Spleen (tissue), 11 donors: ENCODE measurements around the gene WARS2. TPM values are rescaled to one million over a fixed set of nuclear protein-coding genes. Genes with fewer than 3 reads are reported as not detected.

Experiments
- DNase-seq: peaks from one replicate; pipeline ENCODE4 v3.0.0-alpha.2; 2020
- H3K27ac ChIP-seq, 8 donors: fragments of 200-600 bp; sonication (generic) in 7 of 8; 1 replicate in 4 of 8; 2 replicates in 4 of 8; pipeline versions ENCODE4 v1.5.0 to v1.8.0; 2016 to 2021; ENCODE audit warnings: inconsistent platforms in 4 of 8, mild to moderate bottlenecking in 4 of 8, moderate library complexity in 1 of 8
- H3K27me3 ChIP-seq, 7 donors: fragments of 200-600 bp; sonication (generic) in 6 of 7; replicated peaks in 1 of 7; 1 replicate in 4 of 7; 2 replicates in 3 of 7; pipeline versions ENCODE4 v1.5.0 to v1.8.0; 2016 to 2021; ENCODE audit warnings: inconsistent platforms in 3 of 7, mild to moderate bottlenecking in 1 of 7
- H3K36me3 ChIP-seq, 6 donors: fragments of 200-600 bp; sonication (generic) in 5 of 6; 1 replicate in 4 of 6; 2 replicates in 2 of 6; pipeline versions ENCODE4 v1.5.0 to v1.8.0; 2016 to 2021; ENCODE audit warnings: inconsistent platforms in 2 of 6
- H3K4me1 ChIP-seq, 6 donors: fragments of 200-600 bp; sonication (generic) in 5 of 6; 1 replicate in 3 of 6; 2 replicates in 3 of 6; pipeline versions ENCODE4 v1.5.0 to v1.8.0; 2016 to 2021; ENCODE audit warnings: inconsistent platforms in 3 of 6
- H3K4me3 ChIP-seq, 8 donors: fragments of 200-600 bp; sonication (generic) in 7 of 8; 1 replicate in 4 of 8; 2 replicates in 4 of 8; pipeline versions ENCODE4 v1.5.0 to v1.8.0; 2016 to 2021; ENCODE audit warnings: inconsistent platforms in 4 of 8, mild to moderate bottlenecking in 4 of 8, moderate library complexity in 2 of 8
- H3K9me3 ChIP-seq, 8 donors: fragments of 200-600 bp; sonication (generic) in 7 of 8; 1 replicate in 4 of 8; 2 replicates in 4 of 8; pipeline versions ENCODE4 v1.5.0 to v1.8.0; 2016 to 2021; ENCODE audit warnings: inconsistent platforms in 4 of 8
- POLR2A ChIP-seq, 3 donors: fragments of 450-650 bp; IDR thresholded peaks; one replicate each; pipeline ENCODE4 v1.5.1; 2017; ENCODE audit warnings: antibody characterized with exemption in 3 of 3, mild to moderate bottlenecking in 1 of 3
- POLR2AphosphoS5 ChIP-seq, 3 donors: sonication (generic); formaldehyde crosslinking; IDR thresholded peaks; one replicate each; pipeline ENCODE4 v1.5.1; 2017; ENCODE audit warnings: antibody characterized with exemption in 3 of 3
- WGBS, 5 donors: extraction: QIAGEN DNeasy Blood & Tissue Kit in 3 of 5; methylation state at CpG; one replicate each; pipeline versions ENCODE4 v1.1.5 to v1.1.7; 2013 to 2018; 5-methylcytosine and 5-hydroxymethylcytosine counted together
- intact Hi-C: fragments of 100-400 bp; cut with DNase I; formaldehyde crosslinking; loops from one replicate; pipeline ENCODE4 v1.15.0; 2023; ENCODE audit warnings: low total_unique reads
- polyA plus RNA-seq, 3 donors: library from polyadenylated mRNA; stranded (reverse); fragments of 200-250 nt; gene quantifications; one replicate each; pipeline ENCODE4 v1.2.1, GENCODE V29; 2013
- total RNA-seq, 7 donors: library from RNA; depleted of rRNA in 3 of 7; stranded (reverse); fragments of >200 nt in 3 of 7; fragmentation: NEBNext Ultra II Directional in 4 of 7; extraction: Animal tissue kit (Norgen Biotek cat#: 25700) in 4 of 7; gene quantifications; one replicate each; pipeline versions ENCODE4 v1.1.0 to v1.2.1, GENCODE V29; 2016 to 2021
- TF ChIP-seq, protein P1 (sequence below), 11 experiments: fragments of 200-600 bp in 7 of 11; fragments of 450-650 bp in 4 of 11; sonication (generic) in 4 of 11; IDR thresholded peaks in 8 of 11; conservative IDR thresholded peaks in 3 of 11; 1 replicate in 7 of 11; 2 replicates in 4 of 11; pipeline versions ENCODE4 v1.4.0 to v1.8.0; 2016 to 2021; ENCODE audit warnings: antibody characterized with exemption in 11 of 11, inconsistent platforms in 4 of 11, mild to moderate bottlenecking in 1 of 11
- donor health status: healthy with polysubstance abuse.
- donor health status: DM: no; HTN: no; CAD: no; lungs with moderate emphysema.
- donor health status: DM: no; HTN: no; CAD: no.
- donor health status: Bipolar disorder and iron deficiency.
- donor health status: healthy.
- donor health status: DM: no; HTN: no; CAD: no.
- donor health status: DM: yes; HTN: yes; CAD: no.

Gene WARS2
- total and polyA plus RNA-seq, 10 donors, result 2.9 to 13.0 (median 8.5) TPM

GRCh38 chr1:119116725-119117124, 23.7 kb downstream of the WARS2 start:
- no peak overlapping the region for H3K27ac ChIP-seq
- no peaks in the 10 kb centered on the region for H3K36me3 ChIP-seq
- TF ChIP-seq POLR2AphosphoS5 (IDR thresholded peaks at IDR 0.05) (no peak), POLR2A (IDR thresholded peaks at IDR 0.05) (no peak)
- TF ChIP-seq, protein P1, sequence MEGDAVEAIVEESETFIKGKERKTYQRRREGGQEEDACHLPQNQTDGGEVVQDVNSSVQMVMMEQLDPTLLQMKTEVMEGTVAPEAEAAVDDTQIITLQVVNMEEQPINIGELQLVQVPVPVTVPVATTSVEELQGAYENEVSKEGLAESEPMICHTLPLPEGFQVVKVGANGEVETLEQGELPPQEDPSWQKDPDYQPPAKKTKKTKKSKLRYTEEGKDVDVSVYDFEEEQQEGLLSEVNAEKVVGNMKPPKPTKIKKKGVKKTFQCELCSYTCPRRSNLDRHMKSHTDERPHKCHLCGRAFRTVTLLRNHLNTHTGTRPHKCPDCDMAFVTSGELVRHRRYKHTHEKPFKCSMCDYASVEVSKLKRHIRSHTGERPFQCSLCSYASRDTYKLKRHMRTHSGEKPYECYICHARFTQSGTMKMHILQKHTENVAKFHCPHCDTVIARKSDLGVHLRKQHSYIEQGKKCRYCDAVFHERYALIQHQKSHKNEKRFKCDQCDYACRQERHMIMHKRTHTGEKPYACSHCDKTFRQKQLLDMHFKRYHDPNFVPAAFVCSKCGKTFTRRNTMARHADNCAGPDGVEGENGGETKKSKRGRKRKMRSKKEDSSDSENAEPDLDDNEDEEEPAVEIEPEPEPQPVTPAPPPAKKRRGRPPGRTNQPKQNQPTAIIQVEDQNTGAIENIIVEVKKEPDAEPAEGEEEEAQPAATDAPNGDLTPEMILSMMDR (IDR thresholded peaks at IDR 0.05 in 8 of 11, conservative IDR thresholded peaks at IDR 0.05 in 3 of 11), result no peak
- peaks cover 0 to 37% (median 24%) of the 10 kb centered on the region in 8 donors for H3K9me3 ChIP-seq
- no peaks in the 10 kb centered on the region for H3K4me1 ChIP-seq
- intact Hi-C loops, result no loop called here
- no peak for DNase-seq
- no peak overlapping the region for H3K4me3 ChIP-seq
- WGBS, 5 donors, result 58 to 85% (median 77%) methylated on average over 7 of the region's 7 CpGs
- no peaks in the 10 kb centered on the region for H3K27me3 ChIP-seq

DNA sequence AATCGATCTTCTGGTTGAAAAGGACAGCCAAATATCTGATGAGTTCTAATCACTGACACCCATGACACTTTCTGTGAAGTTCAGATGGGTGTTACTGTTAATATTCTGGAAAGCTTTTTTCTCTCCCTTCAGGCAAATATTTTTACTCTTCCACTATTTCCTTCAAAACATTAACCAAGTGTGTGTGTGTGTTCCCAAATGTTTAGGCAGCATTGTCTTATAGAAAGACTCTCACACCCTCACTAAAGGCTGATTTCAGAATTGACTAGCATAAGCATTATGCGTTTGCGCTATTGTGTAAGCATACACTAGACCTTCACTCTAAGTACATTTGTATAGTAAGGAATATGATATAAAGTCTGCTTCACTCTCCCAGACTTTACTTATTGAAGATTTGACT, 24.7 kb downstream of the WARS2 start:
- no peak for DNase-seq
- Histone ChIP-seq H3K9me3 (peaks cover 0 to 27% (median 15%) of the 10 kb centered on the region in 8 donors), H3K36me3 (no peaks in the 10 kb centered on the region), H3K27ac (no peak overlapping the region), H3K4me1 (no peaks in the 10 kb centered on the region), H3K4me3 (no peak overlapping the region), H3K27me3 (no peaks in the 10 kb centered on the region)
- no peak for TF ChIP-seq POLR2AphosphoS5 (IDR thresholded peaks at IDR 0.05)
- intact Hi-C loops, result no loop called here
- WGBS, 5 donors, result 90 to 96% (median 94%) methylated on average over 3 of the region's 3 CpGs

DNA sequence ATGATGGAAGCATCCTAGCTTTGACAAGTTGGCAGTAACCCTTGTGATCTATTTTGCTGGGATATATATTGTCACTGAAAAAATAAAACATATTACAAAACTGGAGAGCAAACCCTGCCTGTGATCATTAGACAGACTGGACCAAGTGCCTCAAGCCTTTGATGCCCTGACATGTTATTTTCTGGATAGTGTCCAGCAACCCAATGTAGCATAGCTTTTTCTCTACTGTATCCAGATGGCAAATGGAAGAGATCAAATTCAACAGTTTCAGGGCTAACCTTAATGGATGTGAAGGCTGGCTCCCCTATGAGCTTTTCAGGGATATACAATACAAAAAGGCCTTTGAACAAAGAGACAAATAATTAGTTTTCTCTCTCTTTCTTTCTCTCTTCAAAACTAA, 25.1 kb downstream of the WARS2 start:
- Histone ChIP-seq H3K4me3 (no peak overlapping the region), H3K9me3 (peaks cover 0 to 23% (median 12%) of the 10 kb centered on the region in 8 donors), H3K4me1 (no peaks in the 10 kb centered on the region), H3K27ac (no peak overlapping the region), H3K27me3 (no peaks in the 10 kb centered on the region), H3K36me3 (no peaks in the 10 kb centered on the region)
- no peak for DNase-seq
- TF ChIP-seq, protein P1 (IDR thresholded peaks at IDR 0.05 in 8 of 11, conservative IDR thresholded peaks at IDR 0.05 in 3 of 11), result no peak
- intact Hi-C loops, result no loop called here

GRCh38 chr1:119114786-119115185, 25.7 kb downstream of the WARS2 start:
- Histone ChIP-seq H3K4me3 (no peak overlapping the region), H3K27ac (no peak overlapping the region), H3K36me3 (no peaks in the 10 kb centered on the region), H3K4me1 (no peaks in the 10 kb centered on the region), H3K9me3 (peaks cover 0 to 18% (median 10%) of the 10 kb centered on the region in 8 donors), H3K27me3 (no peaks in the 10 kb centered on the region)
- no peak for TF ChIP-seq POLR2A (IDR thresholded peaks at IDR 0.05)
- TF ChIP-seq POLR2AphosphoS5 (IDR thresholded peaks at IDR 0.05), result no peak
- DNase-seq, result no peak
- 81 to 91% (median 88%) methylated on average over 1 of the region's 1 CpG for WGBS, 5 donors
- intact Hi-C loops, result no loop called here

- no peak overlapping the region for H3K4me3 ChIP-seq
- DNase-seq, result no peak
- no peaks in the 10 kb centered on the region for H3K4me1 ChIP-seq
- H3K27me3 ChIP-seq, result no peaks in the 10 kb centered on the region
- peaks cover 0 to 9% (median 0%) of the 10 kb centered on the region in 8 donors for H3K9me3 ChIP-seq
- TF ChIP-seq, protein P1 (IDR thresholded peaks at IDR 0.05 in 8 of 11, conservative IDR thresholded peaks at IDR 0.05 in 3 of 11), result no peak
- TF ChIP-seq POLR2A (IDR thresholded peaks at IDR 0.05) (no peak), POLR2AphosphoS5 (IDR thresholded peaks at IDR 0.05) (no peak)
- intact Hi-C loops, result no loop called here
- H3K27ac ChIP-seq, result no peak overlapping the region
- H3K36me3 ChIP-seq, result no peaks in the 10 kb centered on the region
- 91 to 100% (median 97%) methylated on average over 1 of the region's 1 CpG for WGBS, 5 donors
These were observed 27.7 kb downstream of the WARS2 start for GRCh38 chr1:119112791-119113190.
